Left lung (tissue), 10 donors: ENCODE data around the gene IFRD2. TPM values are rescaled to one million over a fixed set of nuclear protein-coding genes. Genes with fewer than 3 reads are reported as not detected.
A peak's percentile ranks its signal among the peaks of the same experiment; 100 is the strongest.

Experiments used
- ATAC-seq: fragments of 200-7000 bp; cut with Tn5 transposase; one replicate; pipeline ENCODE4 v1.9.1; 2020; ENCODE audit warnings: moderate library complexity
- DNase-seq, 4 donors: peaks; one replicate each; pipeline ENCODE4 v3.0.0-alpha.2; 2013 to 2020
- H3K27ac ChIP-seq, 2 donors: fragments of 200-600 bp; sonication (generic) in 1 of 2; one replicate each; pipeline versions ENCODE4 v1.5.0 to v1.8.0; 2020 to 2021
- H3K27me3 ChIP-seq, 2 donors: fragments of 200-600 bp; sonication (generic) in 1 of 2; one replicate each; pipeline versions ENCODE4 v1.5.0 to v1.8.0; 2020 to 2021
- H3K36me3 ChIP-seq, 2 donors: fragments of 200-600 bp; sonication (generic) in 1 of 2; one replicate each; pipeline versions ENCODE4 v1.5.0 to v1.8.0; 2020 to 2021
- H3K4me1 ChIP-seq, 2 donors: fragments of 200-600 bp; one replicate each; pipeline ENCODE4 v1.8.0; 2021
- H3K4me3 ChIP-seq, 2 donors: fragments of 200-600 bp; sonication (generic) in 1 of 2; one replicate each; pipeline versions ENCODE4 v1.5.0 to v1.8.0; 2020 to 2021; ENCODE audit warnings: mild to moderate bottlenecking in 1 of 2
- H3K9me3 ChIP-seq, 2 donors: fragments of 200-600 bp; sonication (generic) in 1 of 2; one replicate each; pipeline versions ENCODE4 v1.5.0 to v1.8.0; 2020 to 2021
- CTCF ChIP-seq, 2 donors: fragments of 200-600 bp; sonication (generic) in 1 of 2; IDR thresholded peaks; one replicate each; pipeline versions ENCODE4 v1.5.0 to v1.8.0; 2021; ENCODE audit warnings: antibody characterized with exemption in 2 of 2
- intact Hi-C, 2 donors: fragments of 100-400 bp; cut with DNase I; formaldehyde crosslinking; loops; one replicate each; pipeline versions ENCODE4 v1.11.2 to v1.14.2; 2022
- polyA plus RNA-seq, 6 donors: library from polyadenylated mRNA; unstranded; fragments of 120-200 nt; gene quantifications; one replicate each; pipeline ENCODE4 v1.2.1, GENCODE V29; 2013; ENCODE audit not compliant: insufficient read length in 6 of 6
- total RNA-seq, 2 donors: library from RNA; stranded (reverse); fragmentation: NEBNext Ultra II Directional; extraction: Animal tissue kit (Norgen Biotek cat#: 25700); gene quantifications; one replicate each; pipeline ENCODE4 v1.2.1, GENCODE V29; 2021
- donor health status: DM: no; HTN: yes; CAD: no.
- donor health status: DM: no; HTN: no; CAD: no.

Gene IFRD2
- total and polyA plus RNA-seq, 8 donors = 29.6 to 104 (median 38.5) TPM

GRCh38 chr3:50266017-50266416, 26.2 kb downstream of the IFRD2 start:
- peaks cover 0 to 21% of the 10 kb centered on the region in 2 donors for H3K27me3 ChIP-seq
- H3K9me3 ChIP-seq = no peaks in the 10 kb centered on the region
- DNase-seq (no peak), ATAC-seq (no peak)
- peak overlapping the region; percentile 80 to 92 for H3K27ac ChIP-seq
- H3K4me1 ChIP-seq = peaks cover 40 to 63% of the 10 kb centered on the region in 2 donors
- TF ChIP-seq CTCF (IDR thresholded peaks at IDR 0.05) = no peak
- peak overlapping the region in 1 of 2 donors; percentile 48 for H3K4me3 ChIP-seq
- intact Hi-C loops = no loop called here
- H3K36me3 ChIP-seq = no peaks in the 10 kb centered on the region

GRCh38 chr3:50265571-50265970, 26.7 kb downstream of the IFRD2 start:
- intact Hi-C loops = no loop called here
- TF ChIP-seq CTCF (IDR thresholded peaks at IDR 0.05) = no peak
- ATAC-seq = no peak
- H3K4me1 ChIP-seq = peaks cover 43 to 68% of the 10 kb centered on the region in 2 donors
- H3K4me3 ChIP-seq = no peak overlapping the region
- peak overlapping the region; percentile 80 to 92 for H3K27ac ChIP-seq
- no peaks in the 10 kb centered on the region for H3K9me3 ChIP-seq
- H3K36me3 ChIP-seq = no peaks in the 10 kb centered on the region
- peaks cover 0 to 21% of the 10 kb centered on the region in 2 donors for H3K27me3 ChIP-seq
- DNase-seq = no peak

GRCh38 chr3:50264964-50265485, 27.2 kb downstream of the IFRD2 start:
- Histone ChIP-seq H3K9me3 (no peaks in the 10 kb centered on the region), H3K27me3 (peaks cover 0 to 21% of the 10 kb centered on the region in 2 donors), H3K4me1 (peaks cover 45 to 73% of the 10 kb centered on the region in 2 donors), H3K27ac (peak overlapping the region; percentile 80 to 92), H3K36me3 (no peaks in the 10 kb centered on the region), H3K4me3 (no peak overlapping the region)
- intact Hi-C loops = no loop called here
- no peak for TF ChIP-seq CTCF (IDR thresholded peaks at IDR 0.05)
- DNase-seq (no peak), ATAC-seq (peak; percentile 5)

- Histone ChIP-seq H3K36me3 (peaks cover 0 to 3% of the 10 kb centered on the region in 2 donors), H3K27ac (peak overlapping the region; percentile 80 to 92), H3K9me3 (no peaks in the 10 kb centered on the region), H3K4me1 (peaks cover 49 to 78% of the 10 kb centered on the region in 2 donors), H3K27me3 (peaks cover 0 to 21% of the 10 kb centered on the region in 2 donors), H3K4me3 (no peak overlapping the region)
- peak; percentile 61 for ATAC-seq
- no peak for TF ChIP-seq CTCF (IDR thresholded peaks at IDR 0.05)
- peak; percentile 74 to 95 (median 88) for DNase-seq
- intact Hi-C loops = no loop called here
These were observed 27.8 kb downstream of the IFRD2 start for GRCh38 chr3:50264383-50264963.

GRCh38 chr3:50263478-50264382, 28.5 kb downstream of the IFRD2 start:
- intact Hi-C loops = no loop called here
- no peak for DNase-seq
- H3K9me3 ChIP-seq = no peaks in the 10 kb centered on the region
- no peak overlapping the region for H3K4me3 ChIP-seq
- peaks cover 46 to 78% of the 10 kb centered on the region in 2 donors for H3K4me1 ChIP-seq
- peaks cover 0 to 21% of the 10 kb centered on the region in 2 donors for H3K27me3 ChIP-seq
- no peak for ATAC-seq
- no peak for TF ChIP-seq CTCF (IDR thresholded peaks at IDR 0.05)
- H3K27ac ChIP-seq = peak overlapping the region; percentile 80 to 92
- peaks cover 0 to 11% of the 10 kb centered on the region in 2 donors for H3K36me3 ChIP-seq
